Measurements from ENCODE around the gene PDE6B.
"Not testable (repeated sequence)": the region's sequence is repeated elsewhere in the genome, so short reads cannot be mapped to it uniquely, and the experiment has no call there.

- not testable (repeated sequence) for TF ChIP-seq EZH2phosphoT487 (IDR thresholded peaks at IDR 0.05; ENCODE audit: borderline replicate concordance, low read length); CTCF (conservative IDR thresholded peaks at IDR 0.05; ENCODE audit: low read depth, low read length); EZH2 (IDR thresholded peaks at IDR 0.05; ENCODE audit: low read length, unreplicated experiment)
Measured at GRCh38 chr4:669806-670559, 44.6 kb downstream of the PDE6B start.

All from PC-3 (cell line).